Measurements from ENCODE around the gene YLPM1.
A peak's percentile ranks its signal among the peaks of the same experiment; 100 is the strongest.

The YLPM1 gene

DNA sequence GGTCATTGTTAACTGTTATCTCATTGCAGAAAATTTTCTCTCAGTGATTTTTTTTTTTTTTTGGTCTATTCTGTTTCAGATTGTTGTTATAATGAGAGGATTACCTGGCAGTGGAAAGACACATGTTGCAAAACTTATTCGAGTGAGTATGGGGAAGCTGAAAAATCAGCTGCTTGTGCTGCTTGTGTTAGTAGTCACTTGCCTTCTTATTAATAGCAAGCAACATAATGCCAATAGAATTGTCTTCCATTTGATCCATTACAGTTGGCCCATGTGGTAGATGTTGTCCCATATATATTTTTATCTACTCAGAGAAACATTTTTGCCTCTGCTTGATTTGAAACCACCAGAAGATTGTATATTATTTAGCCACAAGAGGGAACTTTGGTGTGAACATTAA, 53.0 kb downstream of the YLPM1 start:
- peaks cover 16 to 86% of the 10 kb centered on the region in 2 experiments for H3K36me3 ChIP-seq (ENCODE audit: control insufficient read depth in 1 of 2, insufficient read depth in 2 of 2, low read depth in 1 of 2, low read length in 2 of 2)
- H3K79me1 ChIP-seq (replicated peaks; ENCODE audit: low read length, poor library complexity, severe bottlenecking): peaks cover 8% of the 10 kb centered on the region
- H3K27ac ChIP-seq (ENCODE audit: low read length, poor library complexity, severe bottlenecking): no peak overlapping the region
- H3K9ac ChIP-seq (ENCODE audit: low read length): no peak overlapping the region
- H3K14ac ChIP-seq (ENCODE audit: low read length in 2 of 2): no peak overlapping the region
- no peak for DNase-seq
- H3K4me2 ChIP-seq (ENCODE audit: low read length, poor library complexity, severe bottlenecking): no peak overlapping the region
- H2BK5ac ChIP-seq (ENCODE audit: low read depth, low read length, poor library complexity, severe bottlenecking): no peak overlapping the region
- H3K23ac ChIP-seq (ENCODE audit: low read length in 2 of 2): no peak overlapping the region
- H2BK12ac ChIP-seq (ENCODE audit: low read length in 2 of 2): no peak overlapping the region
- H3K18ac ChIP-seq (ENCODE audit: low read depth in 1 of 2, low read length in 2 of 2): no peak overlapping the region
- no peak overlapping the region for H3K4me3 ChIP-seq (ENCODE audit: insufficient read depth in 1 of 2, low read depth in 1 of 2, low read length in 2 of 2)
- no peaks in the 10 kb centered on the region for H3K4me1 ChIP-seq (ENCODE audit: control insufficient read depth, insufficient read depth, low read depth, low read length)
- no peak overlapping the region for H4K91ac ChIP-seq (ENCODE audit: low read length)
- 83% methylated on average over 1 of the region's 1 CpG for WGBS
- H3K27me3 ChIP-seq (ENCODE audit: control insufficient read depth in 1 of 2, insufficient read depth in 1 of 2, low read length in 2 of 2): no peaks in the 10 kb centered on the region
- no peak overlapping the region for H2BK15ac ChIP-seq (ENCODE audit: low read depth, poor library complexity, severe bottlenecking)
- no peaks in the 10 kb centered on the region for H3K9me3 ChIP-seq (ENCODE audit: control insufficient read depth, low read length)
- no peak overlapping the region for H2AFZ ChIP-seq (ENCODE audit: low read depth, low read length)
- H2BK120ac ChIP-seq (ENCODE audit: low read depth, low read length): no peak overlapping the region
- no peak overlapping the region for H3K4ac ChIP-seq (ENCODE audit: low read depth in 1 of 2, low read length in 2 of 2)
- no peak overlapping the region for H2AK5ac ChIP-seq (ENCODE audit: low read length, severe bottlenecking)
- H4K8ac ChIP-seq (ENCODE audit: low read length): no peak overlapping the region

DNA sequence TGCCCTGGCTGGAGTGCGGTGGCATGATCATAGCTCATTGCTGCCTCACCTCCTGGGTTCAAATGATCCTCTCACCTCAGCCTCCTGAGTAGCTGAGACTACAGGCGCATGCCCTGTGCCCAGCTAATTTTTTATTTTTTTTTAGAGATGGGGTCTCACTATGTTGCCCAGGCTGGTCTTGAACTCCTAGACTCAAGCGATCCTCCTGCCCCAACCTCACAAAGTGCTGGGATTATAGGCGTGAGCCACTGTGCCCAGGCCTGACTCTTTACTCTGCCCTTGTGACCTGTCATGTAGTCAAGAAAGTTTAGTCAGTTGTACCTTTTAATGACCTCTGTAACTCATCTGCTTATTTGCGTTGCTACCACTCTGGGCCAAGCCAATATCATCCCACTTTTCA, 57.2 kb downstream of the YLPM1 start:
- no peak overlapping the region for H3K4me3 ChIP-seq (ENCODE audit: insufficient read depth in 1 of 2, low read depth in 1 of 2, low read length in 2 of 2)
- no peaks in the 10 kb centered on the region for H3K9me3 ChIP-seq (ENCODE audit: control insufficient read depth, low read length)
- H3K4ac ChIP-seq (ENCODE audit: low read depth in 1 of 2, low read length in 2 of 2): no peak overlapping the region
- H3K79me1 ChIP-seq (replicated peaks; ENCODE audit: low read length, poor library complexity, severe bottlenecking): peaks cover 6% of the 10 kb centered on the region
- H2AFZ ChIP-seq (ENCODE audit: low read depth, low read length): no peak overlapping the region
- H3K4me2 ChIP-seq (ENCODE audit: low read length, poor library complexity, severe bottlenecking): no peak overlapping the region
- H2BK5ac ChIP-seq (ENCODE audit: low read depth, low read length, poor library complexity, severe bottlenecking): no peak overlapping the region
- no peak overlapping the region for H2BK12ac ChIP-seq (ENCODE audit: low read length in 2 of 2)
- 98% methylated on average over 5 of the region's 5 CpGs for WGBS
- H3K36me3 ChIP-seq (ENCODE audit: control insufficient read depth in 1 of 2, insufficient read depth in 2 of 2, low read depth in 1 of 2, low read length in 2 of 2): peaks cover 11 to 77% of the 10 kb centered on the region in 2 experiments
- H2BK15ac ChIP-seq (ENCODE audit: low read depth, poor library complexity, severe bottlenecking): no peak overlapping the region
- H4K8ac ChIP-seq (ENCODE audit: low read length): no peak overlapping the region
- H3K18ac ChIP-seq (ENCODE audit: low read depth in 1 of 2, low read length in 2 of 2): no peak overlapping the region
- no peak overlapping the region for H3K23ac ChIP-seq (ENCODE audit: low read length in 2 of 2)
- H3K27me3 ChIP-seq (ENCODE audit: control insufficient read depth in 1 of 2, insufficient read depth in 1 of 2, low read length in 2 of 2): no peaks in the 10 kb centered on the region
- no peak overlapping the region for H3K27ac ChIP-seq (ENCODE audit: low read length, poor library complexity, severe bottlenecking)
- DNase-seq: no peak
- H3K9ac ChIP-seq (ENCODE audit: low read length): no peak overlapping the region
- H4K91ac ChIP-seq (ENCODE audit: low read length): no peak overlapping the region
- H3K4me1 ChIP-seq (ENCODE audit: control insufficient read depth, insufficient read depth, low read depth, low read length): no peaks in the 10 kb centered on the region
- H3K14ac ChIP-seq (ENCODE audit: low read length in 2 of 2): no peak overlapping the region
- H2AK5ac ChIP-seq (ENCODE audit: low read length, severe bottlenecking): no peak overlapping the region
- no peak overlapping the region for H2BK120ac ChIP-seq (ENCODE audit: low read depth, low read length)

DNA sequence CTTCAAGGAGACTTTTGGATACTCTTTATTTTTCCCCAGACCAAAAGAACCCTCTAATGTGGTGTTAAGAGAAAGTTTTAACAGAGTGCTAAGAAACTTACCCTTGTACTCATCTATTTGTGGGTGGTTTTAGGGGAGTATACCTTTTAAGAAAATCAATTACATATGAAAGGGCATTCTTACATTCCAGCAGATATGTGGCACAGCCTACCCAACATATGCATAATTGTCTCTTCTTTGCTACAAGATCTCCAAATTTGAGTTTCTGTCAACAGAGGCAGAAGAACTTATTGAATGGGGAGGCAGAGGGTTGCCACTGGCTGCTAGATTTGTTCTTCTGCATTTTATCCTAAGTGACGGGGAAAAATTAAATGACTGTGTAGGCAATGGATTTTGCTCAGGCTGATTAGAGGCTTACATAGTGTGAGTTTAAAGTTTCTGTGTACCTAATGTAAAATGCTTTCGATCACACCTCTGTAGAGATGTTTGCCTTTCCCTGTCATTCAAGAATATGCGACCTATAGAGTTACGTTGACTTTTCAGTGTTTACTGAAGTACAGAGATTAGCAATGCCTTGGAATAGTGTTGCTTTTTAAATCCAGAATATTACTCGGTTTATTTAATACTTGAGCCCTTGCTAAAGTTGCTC, 58.3 kb downstream of the YLPM1 start:
- peaks cover 6% of the 10 kb centered on the region for H3K79me1 ChIP-seq (replicated peaks; ENCODE audit: low read length, poor library complexity, severe bottlenecking)
- no peak overlapping the region for H2AFZ ChIP-seq (ENCODE audit: low read depth, low read length)
- no peak overlapping the region for H3K14ac ChIP-seq (ENCODE audit: low read length in 2 of 2)
- peaks cover 11 to 72% of the 10 kb centered on the region in 2 experiments for H3K36me3 ChIP-seq (ENCODE audit: control insufficient read depth in 1 of 2, insufficient read depth in 2 of 2, low read depth in 1 of 2, low read length in 2 of 2)
- H2BK5ac ChIP-seq (ENCODE audit: low read depth, low read length, poor library complexity, severe bottlenecking): no peak overlapping the region
- no peak overlapping the region for H3K23ac ChIP-seq (ENCODE audit: low read length in 2 of 2)
- no peak overlapping the region for H2AK5ac ChIP-seq (ENCODE audit: low read length, severe bottlenecking)
- H3K9me3 ChIP-seq (ENCODE audit: control insufficient read depth, low read length): no peaks in the 10 kb centered on the region
- DNase-seq: no peak
- 100% methylated on average over 5 of the region's 5 CpGs for WGBS
- H3K4ac ChIP-seq (ENCODE audit: low read depth in 1 of 2, low read length in 2 of 2): no peak overlapping the region
- no peak overlapping the region for H3K9ac ChIP-seq (ENCODE audit: low read length)
- H2BK15ac ChIP-seq (ENCODE audit: low read depth, poor library complexity, severe bottlenecking): no peak overlapping the region
- H4K8ac ChIP-seq (ENCODE audit: low read length): no peak overlapping the region
- H2BK120ac ChIP-seq (ENCODE audit: low read depth, low read length): no peak overlapping the region
- no peaks in the 10 kb centered on the region for H3K27me3 ChIP-seq (ENCODE audit: control insufficient read depth in 1 of 2, insufficient read depth in 1 of 2, low read length in 2 of 2)
- no peak overlapping the region for H3K27ac ChIP-seq (ENCODE audit: low read length, poor library complexity, severe bottlenecking)
- no peak overlapping the region for H3K4me3 ChIP-seq (ENCODE audit: insufficient read depth in 1 of 2, low read depth in 1 of 2, low read length in 2 of 2)
- no peak overlapping the region for H2BK12ac ChIP-seq (ENCODE audit: low read length in 2 of 2)
- no peak overlapping the region for H4K91ac ChIP-seq (ENCODE audit: low read length)
- no peaks in the 10 kb centered on the region for H3K4me1 ChIP-seq (ENCODE audit: control insufficient read depth, insufficient read depth, low read depth, low read length)
- H3K4me2 ChIP-seq (ENCODE audit: low read length, poor library complexity, severe bottlenecking): no peak overlapping the region
- no peak overlapping the region for H3K18ac ChIP-seq (ENCODE audit: low read depth in 1 of 2, low read length in 2 of 2)

DNA sequence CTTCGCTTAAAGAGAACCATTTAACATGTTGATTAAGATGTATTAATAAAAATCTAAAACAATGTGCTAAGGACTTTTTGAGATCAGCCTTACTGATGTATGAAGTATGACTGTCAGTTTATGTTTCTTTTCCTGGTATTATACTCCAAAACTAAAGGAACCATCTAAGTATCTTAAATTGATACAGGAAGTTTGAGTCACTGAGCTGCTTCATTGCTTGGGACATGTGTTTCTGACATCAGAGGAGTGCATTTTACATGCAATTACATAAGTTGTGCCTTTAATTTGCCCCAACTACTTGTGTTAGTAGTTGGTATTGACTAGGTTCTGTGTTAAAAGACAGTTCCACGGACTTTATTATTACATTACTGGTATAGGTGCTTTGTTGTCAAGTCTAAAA, 61.9 kb downstream of the YLPM1 start:
- H3K9me3 ChIP-seq (ENCODE audit: control insufficient read depth, low read length): no peaks in the 10 kb centered on the region
- no peak overlapping the region for H2BK12ac ChIP-seq (ENCODE audit: low read length in 2 of 2)
- H2BK5ac ChIP-seq (ENCODE audit: low read depth, low read length, poor library complexity, severe bottlenecking): no peak overlapping the region
- H2BK120ac ChIP-seq (ENCODE audit: low read depth, low read length): no peak overlapping the region
- H3K18ac ChIP-seq (ENCODE audit: low read depth in 1 of 2, low read length in 2 of 2): no peak overlapping the region
- H3K4me1 ChIP-seq (ENCODE audit: control insufficient read depth, insufficient read depth, low read depth, low read length): no peaks in the 10 kb centered on the region
- no peak overlapping the region for H3K4me3 ChIP-seq (ENCODE audit: insufficient read depth in 1 of 2, low read depth in 1 of 2, low read length in 2 of 2)
- peak; percentile 57 for DNase-seq
- H2AFZ ChIP-seq (ENCODE audit: low read depth, low read length): no peak overlapping the region
- H4K91ac ChIP-seq (ENCODE audit: low read length): no peak overlapping the region
- no peak overlapping the region for H4K8ac ChIP-seq (ENCODE audit: low read length)
- H3K4me2 ChIP-seq (ENCODE audit: low read length, poor library complexity, severe bottlenecking): no peak overlapping the region
- H3K36me3 ChIP-seq (ENCODE audit: control insufficient read depth in 1 of 2, insufficient read depth in 2 of 2, low read depth in 1 of 2, low read length in 2 of 2): peaks cover 7 to 62% of the 10 kb centered on the region in 2 experiments
- no peak overlapping the region for H3K27ac ChIP-seq (ENCODE audit: low read length, poor library complexity, severe bottlenecking)
- H3K9ac ChIP-seq (ENCODE audit: low read length): peak overlapping the region; percentile 52
- H3K4ac ChIP-seq (ENCODE audit: low read depth in 1 of 2, low read length in 2 of 2): no peak overlapping the region
- peaks cover 16% of the 10 kb centered on the region for H3K79me1 ChIP-seq (replicated peaks; ENCODE audit: low read length, poor library complexity, severe bottlenecking)
- H3K14ac ChIP-seq (ENCODE audit: low read length in 2 of 2): no peak overlapping the region
- no peaks in the 10 kb centered on the region for H3K27me3 ChIP-seq (ENCODE audit: control insufficient read depth in 1 of 2, insufficient read depth in 1 of 2, low read length in 2 of 2)
- WGBS: 86% methylated on average over 1 of the region's 2 CpGs
- H2AK5ac ChIP-seq (ENCODE audit: low read length, severe bottlenecking): no peak overlapping the region
- H2BK15ac ChIP-seq (ENCODE audit: low read depth, poor library complexity, severe bottlenecking): no peak overlapping the region
- H3K23ac ChIP-seq (ENCODE audit: low read length in 2 of 2): no peak overlapping the region

Data from mesenchymal stem cell (in vitro differentiated cells and primary cell).